ENCODE results near the gene EEF1A1.
"Not testable (repeated sequence)": the region's sequence is repeated elsewhere in the genome, so short reads cannot be mapped to it uniquely, and the experiment has no call there.

EEF1A1 gene

GRCh38 chr6:73520688-73521350, at the start of gene EEF1A1:
TSS of gene EEF1A1 (minus strand) at chr6:73521032. CDS start at chr6:73520026, 1,006 bp downstream.
- DNase-seq (ENCODE audit: low read depth), result peak; percentile 100
- H3K4me3 ChIP-seq (ENCODE audit: low read length), result peak within 1 kb of the TSS; percentile 96
- no peak for TF ChIP-seq CTCF (IDR thresholded peaks at IDR 0.05; ENCODE audit: insufficient read depth, low read depth, low read length, missing control alignments)

- no peak for DNase-seq (ENCODE audit: low read depth)
- no peak overlapping the region for H3K4me3 ChIP-seq (ENCODE audit: low read length)
- no peak for TF ChIP-seq CTCF (IDR thresholded peaks at IDR 0.05; ENCODE audit: insufficient read depth, low read depth, low read length, missing control alignments)
These were observed 48.3 kb upstream of the EEF1A1 start for GRCh38 chr6:73569121-73569520.

- DNase-seq (ENCODE audit: low read depth), result peak; percentile 77
- H3K4me3 ChIP-seq (ENCODE audit: low read length), result no peak overlapping the region
- TF ChIP-seq CTCF (IDR thresholded peaks at IDR 0.05; ENCODE audit: insufficient read depth, low read depth, low read length, missing control alignments), result no peak
These were observed 46.2 kb upstream of the EEF1A1 start for GRCh38 chr6:73566954-73567591.

- not testable (repeated sequence) for H3K4me3 ChIP-seq (ENCODE audit: low read length); DNase-seq (ENCODE audit: low read depth)
These were observed 45.6 kb upstream of the EEF1A1 start for GRCh38 chr6:73566486-73566871.

GRCh38 chr6:73565767-73566485, 45.1 kb upstream of the EEF1A1 start:
- no peak for TF ChIP-seq CTCF (IDR thresholded peaks at IDR 0.05; ENCODE audit: insufficient read depth, low read depth, low read length, missing control alignments)
- no peak overlapping the region for H3K4me3 ChIP-seq (ENCODE audit: low read length)
- DNase-seq (ENCODE audit: low read depth), result no peak

GRCh38 chr6:73564578-73565345, 43.9 kb upstream of the EEF1A1 start:
- no peak for TF ChIP-seq CTCF (IDR thresholded peaks at IDR 0.05; ENCODE audit: insufficient read depth, low read depth, low read length, missing control alignments)
- DNase-seq (ENCODE audit: low read depth), result no peak

GRCh38 chr6:73562558-73562957, 41.7 kb upstream of the EEF1A1 start:
- no peak for TF ChIP-seq CTCF (IDR thresholded peaks at IDR 0.05; ENCODE audit: insufficient read depth, low read depth, low read length, missing control alignments)
- DNase-seq (ENCODE audit: low read depth), result no peak
- H3K4me3 ChIP-seq (ENCODE audit: low read length), result no peak overlapping the region

More at GRCh38 chr6:73564578-73565345, 43.9 kb upstream of the EEF1A1 start:
- H3K4me3 ChIP-seq (ENCODE audit: low read length), result no peak overlapping the region

Data from epithelial cell of esophagus (primary cell).